IMR-90 (cell line): ENCODE data around the gene VSX2. TPM values are rescaled to one million over a fixed set of nuclear protein-coding genes. Genes with fewer than 3 reads are reported as not detected.

ENCODE experiments used
- ATAC-seq: fragments of 200-7000 bp; cut with Tn5 transposase; 2 replicates; pipeline ENCODE4 v1.9.1; 2020; ENCODE audit warnings: low read depth, mild to moderate bottlenecking, moderate library complexity
- BruUV-seq: library from RNA; stranded (reverse); fragments of 400-500 nt; replicated peaks from 2 replicates; lab custom pipeline; 2021; lab: Mats Ljungman, UMichigan
- CTCF ChIA-PET: fragments of 300-600 bp; formaldehyde crosslinking; extraction: SDS; loops from one replicate; lab custom pipeline; 2021; ENCODE audit warnings: antibody characterized with exemption; lab: Yijun Ruan, JAX
- POLR2A ChIA-PET: fragments of 300-600 bp; sonication (Branson Sonifier 250); formaldehyde crosslinking; loops from one replicate; lab custom pipeline; 2022; ENCODE audit warnings: antibody characterized with exemption; ENCODE audit not compliant: unreplicated experiment; lab: Charles Lee
- DNase-seq: peaks from one replicate; pipeline ENCODE4 v3.0.0; 2013
- H2AFZ ChIP-seq: replicated peaks from 2 replicates; pipeline ENCODE3; 2013; ENCODE audit warnings: low read length, mild to moderate bottlenecking; ENCODE audit not compliant: poor library complexity
- H2AK5ac ChIP-seq: 2 replicates; pipeline ENCODE4 v1.6.1; 2013; ENCODE audit warnings: low read depth, low read length, inconsistent platforms
- H2AK9ac ChIP-seq: replicated peaks from 2 replicates; pipeline ENCODE3; 2013; ENCODE audit warnings: mild to moderate bottlenecking, low read depth, low read length, moderate library complexity; ENCODE audit not compliant: poor library complexity
- H2BK120ac ChIP-seq: 2 replicates; pipeline ENCODE4 v1.6.1; 2013; ENCODE audit warnings: low read depth, low read length, inconsistent platforms
- H2BK15ac ChIP-seq: 3 replicates; pipeline ENCODE4 v1.6.1; 2013; ENCODE audit warnings: low read depth, low read length, inconsistent platforms
- H2BK20ac ChIP-seq: 2 replicates; pipeline ENCODE4 v1.6.1; 2013; ENCODE audit warnings: low read depth, mild to moderate bottlenecking, inconsistent platforms, low read length, moderate library complexity
- H2BK5ac ChIP-seq: 2 replicates; pipeline ENCODE4 v1.6.1; 2013; ENCODE audit warnings: mild to moderate bottlenecking, low read depth, low read length, inconsistent platforms; ENCODE audit not compliant: poor library complexity, severe bottlenecking
- H3K14ac ChIP-seq: replicated peaks from 2 replicates; pipeline ENCODE4 v1.6.1; 2013; ENCODE audit warnings: low read depth, low read length, inconsistent platforms
- H3K18ac ChIP-seq: 2 replicates; pipeline ENCODE4 v1.6.1; 2013; ENCODE audit warnings: low read depth, low read length, control low read depth
- H3K23ac ChIP-seq: 2 replicates; pipeline ENCODE4 v1.6.1; 2013; ENCODE audit warnings: low read depth, low read length, inconsistent platforms
- H3K27ac ChIP-seq: 2 replicates; pipeline ENCODE4 v1.5.1; 2013; ENCODE audit warnings: mild to moderate bottlenecking, control low read depth, low read length; ENCODE audit not compliant: insufficient read depth
- H3K27me3 ChIP-seq: 2 replicates; pipeline ENCODE4 v1.6.1; 2013; ENCODE audit warnings: low read length; ENCODE audit not compliant: control insufficient read depth, insufficient read depth
- H3K36me3 ChIP-seq: 2 replicates; pipeline ENCODE4 v1.6.1; 2013; ENCODE audit warnings: low read length, mixed read lengths; ENCODE audit not compliant: control insufficient read depth, insufficient read depth
- H3K4ac ChIP-seq: 2 replicates; pipeline ENCODE4 v1.6.1; 2013; ENCODE audit warnings: low read depth, low read length, inconsistent platforms
- H3K4me1 ChIP-seq: 2 replicates; pipeline ENCODE4 v1.6.1; 2013; ENCODE audit warnings: low read length, mixed read lengths; ENCODE audit not compliant: control insufficient read depth, insufficient read depth
- H3K4me2 ChIP-seq: 2 replicates; pipeline ENCODE4 v1.6.1; 2013; ENCODE audit warnings: low read depth, mild to moderate bottlenecking, control low read depth, low read length, moderate library complexity
- H3K4me3 ChIP-seq: 2 replicates; pipeline ENCODE4 v1.5.1; 2013; ENCODE audit warnings: low read depth, mild to moderate bottlenecking, control low read depth, low read length, moderate library complexity; ENCODE audit not compliant: insufficient read depth
- H3K56ac ChIP-seq: 2 replicates; pipeline ENCODE4 v1.6.1; 2013; ENCODE audit warnings: low read length, inconsistent platforms; ENCODE audit not compliant: insufficient read depth; ENCODE audit errors: extremely low read depth
- H3K79me1 ChIP-seq, 2 experiments: 2 replicates each; pipeline ENCODE4 v1.6.1; 2013; ENCODE audit warnings: low read length in 2 of 2, inconsistent platforms in 1 of 2, low read depth in 1 of 2
- H3K9ac ChIP-seq: 2 replicates; pipeline ENCODE4 v1.6.1; 2013; ENCODE audit warnings: low read depth, low read length, control low read depth
- H3K9me1 ChIP-seq: 2 replicates; pipeline ENCODE4 v1.6.1; 2013; ENCODE audit warnings: low read length, inconsistent platforms; ENCODE audit not compliant: insufficient read depth
- H3K9me3 ChIP-seq: 2 replicates; pipeline ENCODE4 v1.6.1; 2013; ENCODE audit warnings: low read length; ENCODE audit not compliant: control insufficient read depth, insufficient read depth
- H4K20me1 ChIP-seq: 2 replicates; pipeline ENCODE4 v1.6.1; 2013; ENCODE audit warnings: low read length, inconsistent platforms; ENCODE audit not compliant: insufficient read depth
- H4K5ac ChIP-seq: 2 replicates; pipeline ENCODE4 v1.6.1; 2013; ENCODE audit warnings: mild to moderate bottlenecking, low read depth, low read length, control low read depth
- H4K8ac ChIP-seq, 2 experiments: 2 replicates each; pipeline ENCODE4 v1.6.1; 2013; ENCODE audit warnings: low read depth in 2 of 2, low read length in 2 of 2, control low read depth in 1 of 2, inconsistent platforms in 1 of 2
- H4K91ac ChIP-seq: 2 replicates; pipeline ENCODE4 v1.6.1; 2013; ENCODE audit warnings: low read depth, low read length, inconsistent platforms; ENCODE audit not compliant: insufficient read depth
- BHLHE40 ChIP-seq: fragments of 150-350 bp; IDR thresholded peaks from 2 replicates; pipeline ENCODE4 v1.6.1; 2016; ENCODE audit warnings: mild to moderate bottlenecking, low read depth, low read length
- CEBPB ChIP-seq: IDR thresholded peaks from 2 replicates; pipeline ENCODE4 v1.6.1; 2012; ENCODE audit warnings: low read depth, low read length, improper control_type of control experiment
- CHD1 ChIP-seq: IDR thresholded peaks from 2 replicates; pipeline ENCODE4 v1.6.1; 2012; ENCODE audit warnings: low read depth, low read length, improper control_type of control experiment
- CTCF ChIP-seq: conservative IDR thresholded peaks from 2 replicates; pipeline ENCODE4 v1.5.1; 2012; ENCODE audit warnings: mild to moderate bottlenecking, low read depth, low read length, improper control_type of control experiment
- ELK1 ChIP-seq: fragments of 150-350 bp; IDR thresholded peaks from 2 replicates; pipeline ENCODE4 v1.6.1; 2016; ENCODE audit warnings: low read depth, mild to moderate bottlenecking, low read length, moderate library complexity, borderline replicate concordance
- FOS ChIP-seq: fragments of 150-350 bp; IDR thresholded peaks from 2 replicates; pipeline ENCODE4 v1.6.1; 2016; ENCODE audit warnings: low read depth, low read length
- MAFK ChIP-seq: IDR thresholded peaks from 2 replicates; pipeline ENCODE4 v1.6.1; 2012; ENCODE audit warnings: low read depth, low read length, improper control_type of control experiment
- MAZ ChIP-seq: IDR thresholded peaks from 2 replicates; pipeline ENCODE4 v1.6.1; 2012; ENCODE audit warnings: low read depth, mild to moderate bottlenecking, low read length, improper control_type of control experiment, moderate library complexity, borderline replicate concordance
- MXI1 ChIP-seq: IDR thresholded peaks from 2 replicates; pipeline ENCODE4 v1.6.1; 2012; ENCODE audit warnings: low read depth, mild to moderate bottlenecking, low read length, moderate library complexity, borderline replicate concordance
- NFE2L2 ChIP-seq: fragments of 150-350 bp; IDR thresholded peaks from 2 replicates; pipeline ENCODE4 v1.6.1; 2016; ENCODE audit warnings: low read depth, mild to moderate bottlenecking, low read length
- POLR2A ChIP-seq: IDR thresholded peaks from 2 replicates; pipeline ENCODE4 v1.6.1; 2012; ENCODE audit warnings: mild to moderate bottlenecking, low read depth, low read length
- RAD21 ChIP-seq: IDR thresholded peaks from 2 replicates; pipeline ENCODE4 v1.6.1; 2012; ENCODE audit warnings: low read length, improper control_type of control experiment
- RCOR1 ChIP-seq: IDR thresholded peaks from 2 replicates; pipeline ENCODE4 v1.6.1; 2012; ENCODE audit warnings: mild to moderate bottlenecking, low read length, improper control_type of control experiment; ENCODE audit not compliant: insufficient replicate concordance
- RFX5 ChIP-seq: IDR thresholded peaks from 2 replicates; pipeline ENCODE4 v1.8.0; 2012; ENCODE audit warnings: low read depth, mild to moderate bottlenecking, low read length, moderate library complexity
- SMC3 ChIP-seq: fragments of 150-350 bp; IDR thresholded peaks from 2 replicates; pipeline ENCODE4 v1.6.1; 2016; ENCODE audit warnings: low read depth, mild to moderate bottlenecking, antibody characterized with exemption, low read length, moderate library complexity
- USF2 ChIP-seq: fragments of 150-350 bp; IDR thresholded peaks from 2 replicates; pipeline ENCODE4 v1.6.1; 2017; ENCODE audit warnings: mild to moderate bottlenecking, antibody characterized with exemption, low read length, low read depth
- WGBS, 2 experiments: methylation state at CpG; one replicate each; pipeline versions ENCODE4 v1.1.5 to v1.1.7; 2013; ENCODE audit warnings: missing lambda C conversion rate in 2 of 2; ENCODE audit not compliant: insufficient read length in 1 of 2; ENCODE audit errors: extremely low coverage in 2 of 2; 5-methylcytosine and 5-hydroxymethylcytosine counted together
- dilution Hi-C: fragments of 300-500 bp; cut with HindIII; formaldehyde crosslinking; loops from one replicate; pipeline ENCODE4 v1.14.3; 2018; ENCODE audit warnings: low sequenced_read_pairs; ENCODE audit not compliant: unreplicated experiment
- in situ Hi-C: fragments of 300-500 bp; cut with MboI; formaldehyde crosslinking; loops from 3 replicates; pipeline ENCODE4 v1.14.3; 2019; ENCODE audit warnings: low sequenced_read_pairs, inconsistent platforms, mixed read lengths
- intact Hi-C: fragments of 100-400 bp; cut with micrococcal nuclease; formaldehyde crosslinking; loops from 2 replicates; pipeline ENCODE4 v1.10.0; 2022
- polyA plus RNA-seq, 3 experiments: library from polyadenylated mRNA; depleted of rRNA; stranded (reverse); fragments of >200 nt; gene quantifications; 2 replicates each; pipeline ENCODE4 v1.2.3, GENCODE V29; 2012; ENCODE audit warnings: low replicate concordance in 1 of 3
- total RNA-seq: library from RNA; depleted of rRNA; stranded (reverse); fragments of >200 nt; gene quantifications from 2 replicates; pipeline ENCODE4 v1.2.3, GENCODE V29; 2012

The VSX2 gene
- total and polyA plus RNA-seq, 2 of the 4 experiments (the other 2 are of a cell fraction): not detected

- Histone ChIP-seq H4K5ac (no peak overlapping the region), H3K36me3 (no peaks in the 10 kb centered on the region), H2AFZ (no peak overlapping the region), H4K20me1 (peaks cover 2% of the 10 kb centered on the region; the same call in 1 of the 2 replicates), H2BK20ac (no peak overlapping the region), H3K27me3 (peaks cover 65% of the 10 kb centered on the region), H4K8ac (no peak overlapping the region), H2AK9ac (no peak overlapping the region), H2BK15ac (no peak overlapping the region), H3K56ac (no peak overlapping the region), H3K4ac (no peak overlapping the region), H2BK120ac (no peak overlapping the region), H3K18ac (no peak overlapping the region), H2BK5ac (no peak overlapping the region), H3K27ac (no peak overlapping the region), H3K4me2 (no peak overlapping the region), H3K23ac (no peak overlapping the region), H2AK5ac (no peak overlapping the region), H3K14ac (no peak overlapping the region), H3K4me3 (no peak overlapping the region), H4K91ac (no peak overlapping the region), H3K9me3 (no peaks in the 10 kb centered on the region), H3K9ac (no peak overlapping the region), H3K79me1 (no peaks in the 10 kb centered on the region), H3K4me1 (no peaks in the 10 kb centered on the region), H3K9me1 (no peaks in the 10 kb centered on the region)
- intact Hi-C loops: no loop called here
- POLR2A ChIA-PET: no interaction called here
- TF ChIP-seq CEBPB (no peak), CTCF (no peak), RAD21 (no peak), BHLHE40 (no peak), FOS (no peak), POLR2A (no peak), RCOR1 (no peak), CHD1 (no peak), RFX5 (no peak), SMC3 (no peak), NFE2L2 (no peak), ELK1 (no peak), MAFK (no peak), MXI1 (no peak), USF2 (no peak), MAZ (no peak)
- dilution Hi-C loops: no loop called here
- no CpG with 5 or more reads among the region's 6 CpGs for WGBS, 2 experiments
- no peak for ATAC-seq
- CTCF ChIA-PET: interaction anchor here (1.0 kb wide), 1 partner anchor 9 kb away, joined by 3 read pairs; no protein-coding TSS in a partner anchor
- no TSS peak for BruUV-seq
- DNase-seq: no peak
- in situ Hi-C loops: no loop called here
Measured at GRCh38 chr14:74248017-74248416, 8.8 kb downstream of the VSX2 start.
